Esophagus mucosa (tissue), 1 donor: Measurements from ENCODE around the gene SLIT1. TPM values are rescaled to one million over a fixed set of nuclear protein-coding genes. Genes with fewer than 3 reads are reported as not detected.

Experiments
- ATAC-seq: fragments of 200-7000 bp; cut with Tn5 transposase; one replicate; pipeline ENCODE4 v1.9.1; 2020
- total RNA-seq: library from RNA; stranded (reverse); gene quantifications from one replicate; pipeline ENCODE4 v1.2.4, GENCODE V29; 2023
- donor health status: DM: yes; HTN: yes; CAD: no.

SLIT1 gene
- total RNA-seq, 1 donor from 2014 or later = 0.16 TPM

GRCh38 chr10:97138846-97139245 is 46.9 kb downstream of the SLIT1 start:
- ATAC-seq = no peak

DNA sequence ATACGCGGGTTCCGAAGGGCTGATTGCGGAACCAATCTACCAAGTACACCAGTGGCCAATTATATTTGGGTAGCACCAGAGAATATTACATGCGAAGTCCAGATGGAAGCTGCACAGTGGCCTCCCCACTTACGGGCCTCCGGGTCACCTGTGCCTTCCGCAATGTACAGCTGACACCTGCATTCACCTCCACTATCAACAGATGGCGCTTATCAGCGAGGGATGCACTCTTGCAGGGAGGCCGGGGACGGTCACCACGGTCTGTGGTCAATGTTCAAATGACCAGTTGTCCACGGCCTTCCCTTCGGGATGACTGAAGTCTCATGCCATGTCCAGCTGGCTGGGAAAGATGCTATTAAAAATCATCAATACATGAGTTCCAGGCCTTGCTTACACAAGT is 47.6 kb downstream of the SLIT1 start:
- ATAC-seq = no peak

- no peak for ATAC-seq
Observed at GRCh38 chr10:97136756-97137155, 49.0 kb downstream of the SLIT1 start.

DNA sequence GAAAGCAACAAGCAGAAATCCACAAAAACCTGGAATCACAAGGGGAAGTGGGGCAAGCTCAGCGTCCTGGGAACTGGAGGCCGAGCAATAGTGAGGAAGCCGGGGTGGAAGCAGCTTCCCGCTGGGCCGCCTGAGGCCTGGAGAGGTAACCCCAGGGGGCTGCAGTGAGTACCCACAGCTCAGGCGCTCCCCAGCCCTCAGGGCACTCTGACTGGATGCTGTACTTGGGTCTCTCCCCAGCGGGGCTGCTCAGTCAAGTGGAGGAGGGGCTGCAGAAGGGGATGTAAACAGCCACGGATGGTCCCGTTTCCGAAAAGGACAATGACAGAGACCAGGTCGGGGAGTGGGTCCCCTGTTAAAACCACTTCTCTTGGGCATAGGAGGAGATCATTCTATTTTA is 50.3 kb downstream of the SLIT1 start:
- no peak for ATAC-seq

GRCh38 chr10:97134983-97135382 is 50.8 kb downstream of the SLIT1 start:
- ATAC-seq = no peak

DNA sequence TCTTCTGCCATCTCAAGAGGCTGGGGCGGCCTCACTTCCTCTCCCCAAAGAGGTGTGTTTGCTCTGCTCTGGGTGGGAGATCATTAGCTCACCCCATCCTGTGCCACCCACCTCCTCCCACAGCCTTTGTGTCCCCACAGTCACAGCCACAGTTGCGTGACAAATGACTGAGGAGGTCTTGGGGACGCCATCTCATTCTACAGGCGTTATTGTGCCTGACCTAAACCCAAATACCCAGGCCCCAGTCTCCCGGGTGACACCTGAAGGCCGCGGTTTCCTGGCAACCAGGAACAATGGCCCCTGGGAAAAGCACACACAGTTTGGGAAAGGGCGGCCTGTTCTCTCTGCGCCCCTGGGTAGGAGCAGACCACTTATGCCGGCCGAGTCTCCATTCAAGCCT is 51.6 kb downstream of the SLIT1 start:
- no peak for ATAC-seq

- no peak for ATAC-seq
Observed at GRCh38 chr10:97132273-97132672, 53.5 kb downstream of the SLIT1 start.

GRCh38 chr10:97131666-97132065 is 54.1 kb downstream of the SLIT1 start:
- ATAC-seq = no peak

DNA sequence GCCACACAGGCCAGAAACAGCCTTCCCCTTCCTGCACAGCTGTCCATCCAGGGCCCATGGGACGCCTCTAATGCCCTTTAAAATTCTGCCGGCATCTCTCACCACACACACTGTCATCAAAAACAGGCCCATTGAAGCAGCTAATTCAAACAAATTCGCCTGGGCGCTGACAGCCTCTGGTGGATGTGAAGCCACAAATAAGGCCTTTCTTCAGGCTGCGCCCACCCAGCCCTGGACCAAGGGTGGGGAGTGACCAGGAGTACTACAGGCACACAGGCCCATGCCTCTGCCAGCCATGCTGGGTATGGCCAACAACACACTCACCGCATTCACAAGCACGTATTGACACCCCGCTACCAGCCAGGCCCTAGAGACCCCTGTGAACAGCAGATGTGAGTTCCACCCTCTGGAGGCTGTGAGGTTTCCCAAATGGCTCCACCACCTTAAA is 54.6 kb downstream of the SLIT1 start:
- no peak for ATAC-seq

DNA sequence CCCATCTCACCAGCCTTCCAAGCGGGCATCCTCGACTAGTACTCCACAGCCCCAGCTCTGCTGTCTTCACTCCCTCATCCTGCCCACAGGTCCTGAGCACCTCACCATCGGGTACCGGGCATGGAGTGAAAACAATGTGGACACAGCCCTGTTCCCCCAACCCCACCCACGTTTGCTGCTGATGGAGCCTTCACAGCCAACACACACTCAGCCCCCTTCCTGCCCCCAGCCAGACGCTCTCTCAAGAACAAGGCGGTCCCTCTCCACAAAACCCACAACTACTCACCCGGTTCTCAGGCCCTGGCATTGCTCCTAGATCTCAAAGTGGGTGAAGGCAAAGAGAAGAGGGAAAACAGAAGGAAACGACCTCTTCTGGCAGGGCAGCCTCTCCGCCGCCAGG is 56.1 kb downstream of the SLIT1 start:
- ATAC-seq = no peak

GRCh38 chr10:97128516-97129154 is 57.1 kb downstream of the SLIT1 start:
- ATAC-seq = no peak

GRCh38 chr10:97128039-97128492 is 57.7 kb downstream of the SLIT1 start:
- no peak for ATAC-seq

DNA sequence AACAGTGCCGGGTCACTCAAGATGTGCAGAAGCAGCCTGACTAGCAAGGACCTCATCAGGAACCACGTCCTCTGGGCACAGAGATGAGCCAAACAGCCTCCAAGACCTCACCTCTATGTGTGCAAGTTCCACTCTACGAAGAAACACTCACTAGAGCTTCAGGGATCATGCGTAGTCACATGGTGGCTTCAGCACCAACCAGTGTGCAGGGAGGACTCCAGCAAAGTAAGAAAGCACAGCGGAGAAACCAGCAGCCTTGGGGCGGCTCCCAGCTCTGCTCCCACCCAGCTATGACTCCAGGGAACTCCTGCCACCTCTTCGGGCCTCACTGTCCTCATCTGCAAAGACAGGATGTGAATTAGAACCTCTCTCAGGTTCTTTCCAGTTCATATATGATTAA is 58.2 kb downstream of the SLIT1 start:
- ATAC-seq = no peak

DNA sequence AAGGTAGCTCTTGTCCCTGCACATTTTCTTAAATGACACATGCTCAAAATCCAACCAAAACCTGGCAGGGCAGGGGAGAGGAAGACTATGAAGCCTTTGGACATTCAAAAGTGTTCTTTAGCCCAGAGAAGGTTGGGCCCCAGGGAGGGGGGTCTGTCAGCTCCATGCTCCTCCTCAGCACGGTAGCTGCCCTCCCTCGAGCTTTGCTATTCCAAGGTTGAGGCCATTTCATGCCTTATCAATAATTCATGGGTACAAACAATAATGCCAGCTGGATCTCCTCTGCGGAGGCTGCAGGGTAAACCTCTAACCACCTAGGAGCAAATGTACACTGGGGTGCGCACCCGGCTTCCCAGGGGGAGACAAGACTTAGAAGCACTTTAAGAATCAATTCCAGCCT is 61.5 kb downstream of the SLIT1 start:
- no peak for ATAC-seq

DNA sequence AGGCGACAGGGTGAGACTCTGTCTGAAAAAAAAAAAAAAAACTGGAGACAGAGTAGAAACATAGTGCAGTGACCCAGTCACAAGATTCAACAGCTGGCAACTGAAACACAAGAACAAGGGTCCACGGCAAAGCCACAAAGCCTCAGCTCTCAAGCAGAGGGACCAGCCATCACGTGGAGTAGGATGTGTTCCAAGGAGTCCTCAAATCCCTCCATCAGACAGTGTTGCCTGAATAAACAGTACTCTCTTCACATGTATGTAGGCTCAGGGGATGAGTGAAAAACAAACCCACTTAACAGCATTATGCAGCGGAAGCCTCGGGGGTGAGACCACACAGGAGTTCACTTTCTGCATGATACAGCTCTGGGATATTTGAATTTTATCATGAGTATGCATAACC is 62.0 kb downstream of the SLIT1 start:
- ATAC-seq = no peak

DNA sequence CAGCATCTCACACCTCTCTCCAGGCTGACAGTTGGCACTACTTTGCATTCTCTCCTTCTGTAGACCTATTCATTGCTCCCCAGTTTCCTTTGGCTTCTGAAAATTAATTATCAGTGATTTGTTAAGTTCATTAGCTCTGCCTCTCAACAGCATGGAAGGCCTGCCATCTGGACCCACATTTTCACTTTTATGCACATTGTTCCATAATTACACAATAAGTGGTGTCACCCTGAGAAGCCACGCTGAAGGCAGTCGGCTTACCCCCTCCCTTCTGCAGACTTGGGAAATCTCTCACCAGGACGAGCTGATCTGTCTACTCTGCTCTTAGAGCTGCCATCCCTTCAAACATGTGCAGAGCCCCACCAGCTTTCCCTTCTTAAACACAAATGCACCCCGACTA is 64.7 kb downstream of the SLIT1 start:
- no peak for ATAC-seq

GRCh38 chr10:97120370-97120769 is 65.4 kb downstream of the SLIT1 start:
- ATAC-seq = no peak

DNA sequence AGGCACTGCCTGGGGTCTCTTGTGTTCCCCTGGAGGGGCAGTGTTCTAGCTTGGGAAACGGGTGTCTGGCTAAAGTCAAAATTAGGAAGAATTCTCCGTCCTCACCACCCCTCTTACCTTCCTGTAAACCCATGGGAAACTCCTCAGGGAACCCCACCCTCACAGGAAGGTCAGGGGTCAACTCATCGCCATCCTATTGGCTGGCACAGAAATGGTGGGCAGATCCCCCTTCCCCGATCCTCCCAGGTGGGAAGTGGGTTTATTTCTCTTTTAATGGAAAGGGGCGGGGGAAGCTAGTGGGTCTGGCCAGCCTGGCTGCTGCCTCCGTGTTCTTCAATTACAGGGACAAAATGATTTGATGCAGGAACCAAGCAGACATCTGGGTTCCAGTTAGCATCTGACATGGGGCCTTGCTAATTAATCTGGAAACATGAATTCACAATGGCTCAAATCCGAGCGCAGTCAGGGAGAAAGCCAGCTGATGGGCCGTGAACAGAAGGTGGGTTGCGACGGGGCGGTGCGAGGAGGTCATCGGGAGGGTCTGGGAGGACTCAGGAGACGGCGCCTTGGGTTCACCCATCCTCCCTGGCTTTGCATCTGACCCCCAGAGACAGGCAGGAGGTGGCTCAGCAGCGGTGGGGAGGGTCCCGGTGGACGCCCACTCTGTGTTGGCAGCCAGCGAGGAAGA is 66.6 kb downstream of the SLIT1 start:
- no peak for ATAC-seq

DNA sequence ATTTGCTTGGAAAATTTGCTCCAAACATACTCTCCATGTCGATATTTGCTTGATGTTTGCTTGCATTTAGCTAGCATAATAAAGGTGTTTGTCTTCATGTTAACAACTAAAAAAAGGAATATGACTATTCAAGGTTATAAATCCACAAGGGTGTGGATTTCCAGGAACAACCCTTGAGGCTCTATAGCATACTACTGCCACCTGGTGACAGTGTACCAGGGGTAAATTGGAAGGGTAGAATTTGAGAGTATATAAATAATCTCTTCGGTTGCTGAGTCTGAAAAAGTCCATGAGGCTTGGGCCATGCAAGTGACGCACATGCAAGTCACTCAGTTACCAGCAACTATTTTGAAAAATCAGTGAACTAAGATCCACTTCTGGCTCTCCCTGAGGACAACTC is 68.4 kb downstream of the SLIT1 start:
- peak; percentile 52 for ATAC-seq

DNA sequence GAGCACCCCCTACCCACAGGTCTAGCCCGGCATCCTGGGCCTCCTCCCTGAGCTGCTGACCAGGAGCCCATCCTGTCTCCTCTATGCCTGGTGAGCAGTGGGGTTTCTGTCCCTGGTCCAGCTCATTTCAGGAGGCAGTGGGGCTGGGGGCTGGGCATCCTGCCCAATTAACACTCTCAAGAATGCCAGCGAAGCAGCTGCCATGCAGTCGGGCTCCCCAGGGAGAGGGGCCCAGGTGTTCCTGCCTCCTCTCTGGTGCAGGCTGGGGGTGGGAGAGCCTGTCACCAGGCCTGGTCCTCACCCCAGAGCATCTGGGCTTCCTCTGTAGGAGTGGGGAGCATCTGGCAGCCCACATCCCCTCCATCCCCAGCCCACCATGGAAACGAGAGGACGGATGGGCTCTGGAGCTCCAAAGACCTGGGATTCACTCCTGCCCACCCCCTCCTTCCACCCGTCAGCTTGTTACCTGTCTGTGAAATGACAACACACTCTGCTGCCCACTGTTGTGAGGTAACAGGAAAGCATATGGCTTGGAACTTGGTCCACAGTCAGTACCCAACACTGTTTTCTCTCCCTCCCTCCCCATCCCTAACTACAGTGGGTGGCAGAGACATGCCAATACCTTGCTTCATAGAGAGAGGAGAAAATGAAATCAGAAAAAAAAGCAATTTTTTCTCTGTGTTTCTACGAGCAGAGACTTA is 69.1 kb downstream of the SLIT1 start:
- peak; percentile 23 for ATAC-seq

GRCh38 chr10:97115846-97116245 is 69.9 kb downstream of the SLIT1 start:
- ATAC-seq = no peak

GRCh38 chr10:97111615-97112014 is 74.1 kb downstream of the SLIT1 start:
- ATAC-seq = no peak

GRCh38 chr10:97109547-97109946 is 76.2 kb downstream of the SLIT1 start:
- no peak for ATAC-seq

DNA sequence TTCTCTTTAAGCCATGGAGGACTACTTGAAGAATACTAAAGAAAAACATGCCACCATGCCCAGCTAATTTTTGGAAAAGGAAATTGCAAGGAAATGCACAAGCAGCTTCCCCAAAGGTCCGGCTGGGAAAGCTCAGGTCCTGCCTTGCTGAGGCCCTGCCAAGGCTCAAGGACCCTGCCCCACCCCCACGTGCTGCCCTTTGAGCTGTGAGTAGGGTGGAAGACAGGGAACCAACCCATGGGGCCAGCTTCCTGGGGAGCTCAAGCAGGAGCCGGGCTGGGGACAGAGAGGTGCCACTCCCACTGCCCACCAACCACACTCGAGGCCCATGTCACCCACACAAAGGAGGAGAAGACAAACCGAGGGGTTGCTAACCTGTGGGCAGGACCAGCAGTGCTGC is 78.2 kb downstream of the SLIT1 start:
- no peak for ATAC-seq
